Retinal pigment epithelial cell (primary cell): ENCODE results near the gene GOLIM4.

Experiments used
- DNase-seq: peaks from one replicate; pipeline ENCODE4 v3.0.0-alpha.2; 2010; ENCODE audit warnings: low read depth
- H3K4me3 ChIP-seq: 2 replicates; pipeline ENCODE4 v1.5.1; 2011; ENCODE audit warnings: mild to moderate bottlenecking, low read length, control low read depth, moderate library complexity
- TF ChIP-seq, protein P1 (sequence below): conservative IDR thresholded peaks from 2 replicates; pipeline ENCODE4 v1.5.1; 2011; ENCODE audit warnings: low read depth, low read length, control low read depth, inconsistent platforms

Gene GOLIM4

DNA sequence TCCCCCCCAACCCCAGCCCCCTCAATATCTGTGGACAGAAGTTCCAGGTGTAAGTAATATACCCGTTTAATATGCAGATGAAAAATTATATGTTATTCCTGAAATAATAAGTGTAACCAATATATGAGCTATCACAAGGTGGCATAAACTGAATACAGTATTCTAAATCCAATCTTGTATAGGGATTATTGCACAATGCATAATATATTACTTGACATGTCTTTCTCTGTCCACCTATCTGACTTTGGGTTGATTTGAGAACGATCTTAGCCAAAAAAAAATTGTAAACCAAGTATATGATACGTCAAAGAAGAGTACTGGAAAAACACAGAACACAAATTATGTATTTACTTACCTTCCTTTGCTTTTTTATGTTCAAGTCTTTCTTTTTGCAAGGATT lies 47.8 kb downstream of the GOLIM4 start:
- no peak for DNase-seq
- no peak overlapping the region for H3K4me3 ChIP-seq
- TF ChIP-seq, protein P1, sequence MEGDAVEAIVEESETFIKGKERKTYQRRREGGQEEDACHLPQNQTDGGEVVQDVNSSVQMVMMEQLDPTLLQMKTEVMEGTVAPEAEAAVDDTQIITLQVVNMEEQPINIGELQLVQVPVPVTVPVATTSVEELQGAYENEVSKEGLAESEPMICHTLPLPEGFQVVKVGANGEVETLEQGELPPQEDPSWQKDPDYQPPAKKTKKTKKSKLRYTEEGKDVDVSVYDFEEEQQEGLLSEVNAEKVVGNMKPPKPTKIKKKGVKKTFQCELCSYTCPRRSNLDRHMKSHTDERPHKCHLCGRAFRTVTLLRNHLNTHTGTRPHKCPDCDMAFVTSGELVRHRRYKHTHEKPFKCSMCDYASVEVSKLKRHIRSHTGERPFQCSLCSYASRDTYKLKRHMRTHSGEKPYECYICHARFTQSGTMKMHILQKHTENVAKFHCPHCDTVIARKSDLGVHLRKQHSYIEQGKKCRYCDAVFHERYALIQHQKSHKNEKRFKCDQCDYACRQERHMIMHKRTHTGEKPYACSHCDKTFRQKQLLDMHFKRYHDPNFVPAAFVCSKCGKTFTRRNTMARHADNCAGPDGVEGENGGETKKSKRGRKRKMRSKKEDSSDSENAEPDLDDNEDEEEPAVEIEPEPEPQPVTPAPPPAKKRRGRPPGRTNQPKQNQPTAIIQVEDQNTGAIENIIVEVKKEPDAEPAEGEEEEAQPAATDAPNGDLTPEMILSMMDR, result no peak

DNA sequence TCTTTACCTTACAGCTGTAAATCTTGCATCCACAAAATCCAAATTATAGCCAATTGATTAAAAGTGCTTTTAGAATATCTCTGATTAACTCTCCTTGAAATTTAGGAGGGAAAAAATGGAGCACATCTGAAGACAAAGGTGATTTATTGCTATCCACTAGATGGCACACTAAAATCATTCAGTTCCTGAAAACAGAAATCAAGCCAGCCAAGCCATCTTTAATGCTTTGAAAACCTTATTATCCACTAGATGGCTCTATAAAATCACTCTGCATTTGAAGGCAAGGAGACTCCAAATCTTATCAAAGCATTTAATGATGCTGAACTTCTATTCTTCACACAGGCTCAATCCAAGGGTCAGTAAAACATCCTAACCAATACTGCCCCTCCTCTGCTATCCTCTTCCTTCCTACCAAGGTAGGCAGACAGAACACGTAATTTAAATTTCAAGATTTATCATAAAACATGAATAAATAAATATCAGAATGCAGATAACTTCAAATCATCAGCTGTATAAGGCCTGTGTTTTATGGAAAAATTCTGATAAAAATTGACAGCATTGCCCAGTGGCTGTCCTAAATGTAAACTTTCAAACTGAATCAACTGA lies 48.4 kb downstream of the GOLIM4 start:
- TF ChIP-seq, protein P1, result peak; percentile 74
- peak; percentile 46 for DNase-seq

DNA sequence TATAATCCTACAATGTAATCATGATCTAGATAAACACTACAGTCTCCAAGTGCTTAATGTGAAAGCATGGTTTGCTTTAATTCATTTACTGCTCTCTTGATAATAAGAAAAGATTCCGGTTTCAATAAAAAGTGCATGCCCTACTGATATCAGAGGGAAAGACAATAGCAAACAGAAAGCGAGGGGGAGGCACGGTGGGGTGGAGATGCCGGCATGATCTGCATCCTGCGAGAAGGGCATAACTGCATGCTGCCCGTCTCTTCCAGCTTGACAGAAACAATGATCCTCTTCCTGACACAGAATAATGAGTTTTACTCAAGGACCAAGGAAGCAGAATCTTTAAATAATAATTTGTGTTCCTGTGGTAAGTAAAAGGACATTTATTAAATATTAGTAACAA lies 51.7 kb downstream of the GOLIM4 start:
- no peak overlapping the region for H3K4me3 ChIP-seq
- TF ChIP-seq, protein P1, result no peak
- DNase-seq, result no peak

More for the DNA sequence above, 48.4 kb downstream of the GOLIM4 start:
- H3K4me3 ChIP-seq, result no peak overlapping the region

DNA sequence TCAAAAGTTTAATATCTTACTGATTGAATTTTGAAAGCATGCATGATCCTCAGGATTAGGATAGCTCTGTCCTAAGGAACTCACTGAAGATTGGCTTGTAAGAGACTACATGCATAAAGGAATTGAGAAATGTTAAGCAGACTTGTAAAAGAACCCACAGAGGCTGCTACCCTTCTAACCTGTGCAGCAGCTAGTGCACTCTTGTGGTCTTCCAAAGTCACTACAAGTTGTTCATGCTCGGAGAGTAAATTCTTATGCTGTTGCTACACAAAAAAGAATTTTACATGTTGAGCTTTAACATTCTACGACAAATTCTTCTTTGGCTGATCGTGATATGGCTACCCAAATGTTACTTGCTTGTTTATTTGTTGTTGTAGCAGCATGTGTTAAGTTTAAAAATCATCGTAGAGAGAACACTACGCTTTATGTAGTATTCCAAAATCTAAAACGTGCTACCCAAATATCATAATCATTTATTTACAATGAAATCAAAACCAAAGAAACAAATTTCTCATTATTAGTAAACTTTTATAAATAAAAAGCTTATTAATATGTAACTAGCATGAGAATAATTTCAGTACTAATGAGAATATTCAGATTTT lies 55.0 kb downstream of the GOLIM4 start:
- TF ChIP-seq, protein P1, result peak; percentile 85
- DNase-seq, result peak; percentile 31
- no peak overlapping the region for H3K4me3 ChIP-seq

DNA sequence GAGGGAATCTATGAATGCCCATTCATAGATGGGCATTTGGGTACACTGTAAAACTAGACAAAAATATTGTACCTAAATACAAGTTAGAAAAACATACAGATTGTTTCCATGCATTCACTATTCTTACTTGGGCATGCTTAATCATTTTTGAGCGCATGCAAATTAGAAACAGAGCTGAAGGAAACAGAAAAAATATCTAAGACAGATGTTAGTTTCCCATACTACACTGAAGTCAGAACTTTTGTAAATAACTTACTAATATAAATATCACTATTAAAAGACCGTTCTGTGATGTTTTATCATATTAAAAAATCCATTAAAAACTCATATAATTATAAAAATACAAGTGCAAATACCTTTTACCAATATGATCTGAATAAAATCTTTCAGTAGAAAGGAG lies 58.7 kb downstream of the GOLIM4 start:
- TF ChIP-seq, protein P1, result no peak
- no peak for DNase-seq
- no peak overlapping the region for H3K4me3 ChIP-seq

DNA sequence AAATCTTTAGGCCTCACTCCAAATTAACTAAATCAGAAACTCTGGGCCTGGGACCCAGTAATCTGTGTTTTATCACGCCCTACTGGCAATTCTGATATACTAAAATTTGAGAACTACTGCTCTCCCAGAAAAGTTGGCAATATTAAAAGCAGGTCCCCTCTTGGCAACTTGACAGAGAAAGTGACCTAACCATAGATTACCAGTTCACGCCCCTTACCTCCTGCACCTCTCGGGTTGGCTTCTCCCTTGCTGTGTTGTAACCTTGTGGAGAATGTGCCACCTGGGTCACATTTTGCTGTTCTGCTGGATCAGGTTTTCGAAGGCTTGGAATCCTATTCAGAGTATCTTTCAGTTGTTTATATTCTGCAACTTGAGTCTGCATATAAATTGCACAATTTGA lies 59.1 kb downstream of the GOLIM4 start:
- TF ChIP-seq, protein P1, result no peak
- H3K4me3 ChIP-seq, result no peak overlapping the region
- no peak for DNase-seq
